ENCODE measurements around the gene FTO.

- TF ChIP-seq CTCF (IDR thresholded peaks at IDR 0.05) (no peak), POLR2A (IDR thresholded peaks at IDR 0.05) (no peak)
Measured at GRCh38 chr16:53736297-53736696, 32.3 kb downstream of the FTO start.

Measured in testis (tissue), 2 donors.